GM21515 (cell line): ENCODE data around the gene LTA4H.
A peak's percentile ranks its signal among the peaks of the same experiment; 100 is the strongest.

ENCODE experiments used
- ATAC-seq: cut with Tn5 transposase; IDR thresholded peaks from one replicate; pipeline ENCODE4 v1.9.1; 2021; ENCODE audit not compliant: unreplicated experiment

Gene LTA4H

DNA sequence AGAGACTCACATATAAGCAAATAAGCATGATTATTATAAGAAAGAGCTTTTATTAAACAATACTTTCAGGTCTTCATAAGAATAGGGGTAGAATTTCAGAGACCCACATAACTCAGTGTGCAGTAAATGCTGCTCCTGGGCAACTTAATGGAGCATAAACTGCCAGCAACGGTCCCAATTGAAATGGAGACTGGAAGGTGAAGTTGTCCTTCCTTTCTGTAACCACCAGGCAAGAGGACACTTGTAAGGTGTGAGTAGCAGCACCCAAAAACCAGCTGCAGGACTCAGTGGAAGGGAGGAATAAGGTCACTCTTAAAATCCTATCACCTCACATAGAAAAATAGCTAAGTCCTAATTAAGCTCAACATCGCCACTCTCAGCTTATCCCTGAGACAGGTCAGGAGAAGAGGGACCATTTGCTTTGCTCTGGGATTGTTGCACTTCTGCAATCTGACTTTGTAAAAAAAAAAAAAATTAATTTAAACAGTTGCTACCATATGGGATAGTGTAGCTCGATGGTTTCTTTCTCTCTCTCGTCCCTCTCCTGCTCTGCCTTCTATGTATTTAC is 22.7 kb upstream of the LTA4H start:
- ATAC-seq = no peak

DNA sequence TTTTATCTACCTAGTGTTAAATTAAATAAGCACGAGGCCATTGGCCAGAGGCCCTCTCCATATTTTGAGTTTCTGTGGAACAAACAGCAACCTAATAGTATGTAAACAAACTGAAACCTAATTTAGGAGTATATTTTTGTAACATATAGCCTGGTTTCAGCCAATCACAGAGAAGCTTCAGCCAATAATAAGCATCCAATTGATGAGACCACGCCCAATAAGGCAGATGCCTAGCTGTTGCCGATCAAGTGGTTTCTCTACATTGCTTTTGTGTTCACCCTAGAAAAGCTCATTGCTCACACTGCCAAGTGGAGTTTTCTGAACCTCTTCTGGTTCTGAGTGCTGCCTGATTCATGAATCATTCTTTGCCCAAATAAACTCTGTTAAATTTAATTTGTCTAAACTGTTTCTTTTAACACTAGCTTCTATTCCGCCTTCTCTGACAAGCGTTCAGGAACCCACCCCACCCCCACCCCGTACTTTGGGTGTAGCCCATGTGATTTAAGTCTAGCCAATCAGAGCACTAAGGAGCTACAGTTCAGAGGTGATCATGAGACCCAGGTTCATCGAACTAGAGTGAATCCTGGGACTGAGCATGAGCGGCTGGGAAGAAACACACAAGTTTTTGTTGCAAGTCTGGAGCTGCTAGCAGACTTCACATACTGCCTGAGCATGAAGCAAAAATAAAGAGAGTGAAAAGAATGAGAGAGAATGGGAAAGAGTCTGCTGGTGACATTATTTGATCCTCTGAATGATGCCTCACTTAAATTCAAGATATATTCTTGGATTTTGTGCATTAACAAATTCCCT is 21.5 kb upstream of the LTA4H start:
- no peak for ATAC-seq

DNA sequence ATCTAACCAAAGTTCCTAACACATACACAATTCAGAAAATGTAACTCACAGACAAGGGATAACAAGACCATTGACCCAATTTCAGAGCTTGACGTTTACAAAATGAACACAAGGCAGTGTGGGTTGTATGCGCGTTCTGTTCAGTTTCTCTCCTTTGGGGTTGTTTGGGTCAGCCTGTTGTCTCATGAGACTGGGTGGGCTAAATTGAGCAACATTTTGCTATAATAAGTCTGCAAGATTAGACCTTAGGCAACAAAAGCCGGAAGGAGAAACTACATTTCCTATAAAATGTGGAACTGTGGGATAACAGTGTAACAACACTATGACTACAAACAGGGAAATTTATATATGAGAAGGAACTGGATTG is 18.8 kb upstream of the LTA4H start:
- no peak for ATAC-seq

DNA sequence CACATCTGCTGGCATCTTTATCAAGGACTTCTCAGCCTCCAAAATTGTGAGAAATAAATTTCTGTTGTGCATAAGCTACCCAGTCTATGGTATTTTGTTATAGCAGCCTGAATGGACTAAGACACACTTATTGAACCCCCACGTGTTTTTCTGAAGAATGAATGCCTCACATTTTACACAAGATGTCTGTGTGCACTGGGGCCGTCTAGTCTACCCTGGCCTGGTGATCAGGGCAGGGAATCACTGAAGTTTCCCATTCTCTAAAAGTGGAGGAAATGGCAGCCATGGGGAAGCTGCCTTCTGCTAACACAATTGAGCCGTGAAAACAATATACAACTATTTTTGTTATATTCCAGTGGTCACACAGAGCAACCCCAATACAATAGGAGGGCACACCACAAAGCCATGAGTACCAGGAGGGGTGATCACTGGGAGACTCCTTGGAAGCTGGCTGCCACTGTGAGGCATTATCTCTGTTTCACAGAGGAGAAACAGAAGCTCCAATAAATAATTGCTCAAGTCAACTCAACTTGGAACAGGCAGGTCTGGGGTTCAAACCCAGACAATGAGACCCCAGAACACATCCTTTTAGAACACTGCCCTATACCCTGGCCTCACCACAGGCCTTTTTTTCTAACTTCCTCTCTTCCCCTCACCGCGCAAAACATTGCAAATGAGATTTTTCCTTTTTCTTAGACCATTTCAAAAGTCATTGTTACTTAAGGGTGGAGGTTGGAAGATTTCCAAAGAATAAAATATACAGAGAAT is 18.3 kb upstream of the LTA4H start:
- ATAC-seq = no peak

DNA sequence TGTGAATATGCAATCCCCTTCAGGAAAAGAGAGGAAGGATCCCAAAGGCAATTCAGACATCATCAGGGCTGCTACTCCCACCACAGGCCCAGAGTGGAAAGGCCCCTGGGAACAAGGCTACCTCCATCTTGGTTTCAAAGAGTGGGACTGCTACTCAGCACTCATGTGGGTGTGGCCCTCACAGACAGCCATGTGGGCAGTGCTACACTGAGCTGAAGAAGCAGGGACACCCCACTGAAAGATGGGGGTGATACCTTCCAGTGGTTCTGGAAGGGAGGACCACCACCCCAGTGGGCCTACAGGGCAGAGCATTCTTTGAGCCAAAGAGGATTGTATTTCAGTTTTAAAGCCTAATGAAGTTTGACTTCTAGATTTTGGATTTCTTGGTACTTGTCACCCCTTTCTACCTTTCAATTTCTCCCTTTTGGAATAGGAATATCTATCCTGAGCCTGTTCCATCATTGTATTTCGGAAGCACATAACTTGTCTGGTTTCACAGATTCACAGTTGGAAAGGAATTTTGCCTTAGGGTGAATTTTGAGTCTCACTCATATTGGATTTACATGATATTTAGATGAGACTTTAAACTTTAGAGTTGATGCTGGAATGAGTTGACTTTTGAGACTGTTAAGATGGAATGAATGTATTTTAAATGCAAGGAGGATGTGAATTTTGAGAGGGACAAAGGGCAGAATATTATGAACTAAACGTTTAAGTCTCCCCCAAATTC is 16.5 kb upstream of the LTA4H start:
- no peak for ATAC-seq

DNA sequence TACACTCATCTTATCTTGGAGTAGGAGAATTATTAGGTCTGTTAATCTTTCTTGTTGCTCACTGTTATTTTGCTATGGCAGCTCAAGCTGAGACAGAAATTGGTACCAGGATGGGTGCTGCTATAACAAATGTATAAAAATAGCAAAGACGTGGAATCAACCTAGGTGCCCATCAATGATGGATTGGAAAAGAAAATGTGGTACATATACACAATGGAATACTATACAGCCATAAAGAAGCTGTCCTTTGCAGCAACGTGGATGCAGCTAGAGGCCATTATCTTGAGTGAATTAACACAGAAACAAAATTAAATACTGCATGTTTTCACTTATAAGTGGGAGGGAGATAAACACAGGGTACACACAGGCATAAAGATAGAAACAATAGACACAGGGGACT is 14.8 kb upstream of the LTA4H start:
- ATAC-seq = no peak

DNA sequence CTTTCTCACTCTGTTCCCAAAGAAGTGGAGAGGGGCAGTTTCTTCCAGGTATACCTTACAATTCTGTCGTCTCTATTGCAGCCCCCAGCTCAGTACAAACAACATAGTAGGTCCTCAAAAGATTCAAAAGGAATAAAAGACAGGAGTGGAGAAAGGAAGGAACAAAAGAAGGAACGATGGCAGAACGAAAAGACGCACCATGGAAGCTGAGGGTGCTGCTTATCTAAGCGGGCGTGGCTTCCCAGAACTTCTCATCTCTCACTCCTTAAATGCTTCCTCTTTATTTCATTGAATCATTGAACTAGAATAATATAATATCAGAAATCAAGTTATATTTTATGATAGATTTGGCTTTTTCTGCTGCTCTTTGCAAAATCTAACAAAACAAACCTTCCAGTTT is 13.7 kb upstream of the LTA4H start:
- no peak for ATAC-seq

DNA sequence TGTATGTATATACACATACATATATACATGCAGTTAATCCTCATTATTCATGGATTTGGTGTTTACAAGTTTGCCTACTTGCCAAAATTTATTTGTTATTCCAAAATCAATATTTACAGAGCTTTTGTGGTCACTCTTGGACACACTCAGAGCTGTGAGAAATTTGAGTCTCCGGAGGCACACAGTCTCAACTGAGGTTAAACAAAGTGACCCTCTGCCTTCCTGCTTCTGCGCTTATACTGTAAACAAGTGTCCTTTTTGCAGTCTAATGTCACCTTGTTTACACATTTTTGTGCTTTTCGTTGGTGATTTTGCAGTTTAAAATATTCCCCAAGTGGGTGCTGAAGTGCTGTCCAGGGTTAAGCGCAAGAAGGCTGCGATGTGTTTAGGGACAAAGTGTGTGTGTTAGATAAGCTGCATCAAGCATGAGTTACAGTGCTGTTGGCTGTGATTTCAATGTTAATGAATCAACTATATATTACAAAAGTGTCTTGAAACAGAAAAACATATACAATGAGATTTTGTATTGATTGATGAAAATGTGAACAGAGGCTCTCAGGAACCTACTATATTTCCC is 13.1 kb upstream of the LTA4H start:
- no peak for ATAC-seq

DNA sequence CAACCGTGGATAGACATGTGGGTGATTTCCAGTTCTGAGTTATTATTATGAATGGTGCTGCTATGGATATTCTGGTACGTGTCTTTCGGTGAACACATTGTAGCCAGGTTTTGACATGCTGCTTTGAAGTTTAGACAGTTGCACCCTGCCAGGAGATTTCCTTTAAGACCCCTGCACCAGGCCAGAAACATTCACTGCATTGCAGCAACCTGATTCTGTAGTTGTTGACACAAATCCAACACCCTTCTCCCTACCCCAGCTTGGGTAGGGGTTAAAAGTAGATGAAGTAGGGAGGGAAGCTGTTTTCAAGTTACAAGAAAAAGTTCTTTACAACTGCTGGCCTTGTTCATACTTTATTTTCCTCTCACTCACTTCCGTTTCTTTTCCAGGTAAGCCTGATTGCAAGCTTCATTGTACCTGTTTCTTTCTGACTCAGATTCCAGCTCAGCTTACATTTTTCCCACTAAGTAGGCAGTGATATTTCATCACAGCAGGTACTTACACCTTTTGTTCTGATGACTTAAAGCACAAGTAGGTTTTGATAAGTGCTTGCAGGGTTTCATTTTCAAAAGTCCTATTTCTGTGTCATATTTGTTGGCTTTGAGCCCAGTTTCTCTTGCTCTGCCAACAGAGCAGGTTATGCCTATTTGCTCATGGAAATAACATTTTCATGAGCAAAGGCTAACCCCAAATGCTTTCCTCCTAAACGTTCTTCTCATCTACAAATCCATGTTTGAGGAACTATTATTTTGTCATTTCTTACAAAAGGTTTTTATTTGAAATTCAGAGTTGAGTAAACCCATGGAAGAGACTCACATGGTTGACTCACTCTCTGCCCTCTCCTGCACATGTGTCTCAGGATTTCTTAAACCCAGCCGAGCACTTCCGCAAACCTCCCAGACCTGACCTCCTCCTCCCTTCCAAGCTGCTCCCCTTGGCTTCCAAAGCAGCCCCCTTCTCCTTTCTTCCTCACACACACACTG is 12.1 kb upstream of the LTA4H start:
- ATAC-seq = peak; percentile 75

DNA sequence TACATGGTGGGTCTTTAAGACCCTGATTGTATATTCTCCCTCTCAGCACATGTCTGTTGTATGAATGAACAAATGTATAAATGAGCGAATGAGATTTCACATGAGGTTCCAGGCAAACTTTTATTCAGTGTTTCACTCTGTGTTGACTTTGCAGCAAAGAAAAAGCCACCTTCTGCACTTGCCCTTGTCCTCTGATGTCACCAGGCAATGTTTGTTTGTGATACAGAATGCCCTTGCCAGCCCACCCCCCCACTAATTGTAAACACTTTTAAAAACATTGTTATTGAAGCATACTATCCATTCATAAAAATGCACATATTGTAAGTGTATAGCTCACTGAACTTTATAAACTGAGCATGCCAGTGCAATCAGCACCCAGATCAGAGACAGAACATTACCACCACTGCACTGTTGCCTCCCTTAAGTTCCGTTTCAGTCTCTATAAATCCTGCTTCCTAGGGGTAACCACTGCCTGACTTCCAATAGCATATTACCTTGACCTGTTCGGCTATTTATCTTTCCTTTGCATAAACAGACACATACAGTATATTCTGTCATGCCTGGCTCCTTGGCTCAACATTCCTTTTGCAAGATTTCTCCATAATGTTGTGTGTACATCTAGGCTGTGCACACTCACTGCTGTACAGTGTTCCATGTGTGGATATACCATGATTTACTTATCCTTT is 11.3 kb upstream of the LTA4H start:
- ATAC-seq = no peak

DNA sequence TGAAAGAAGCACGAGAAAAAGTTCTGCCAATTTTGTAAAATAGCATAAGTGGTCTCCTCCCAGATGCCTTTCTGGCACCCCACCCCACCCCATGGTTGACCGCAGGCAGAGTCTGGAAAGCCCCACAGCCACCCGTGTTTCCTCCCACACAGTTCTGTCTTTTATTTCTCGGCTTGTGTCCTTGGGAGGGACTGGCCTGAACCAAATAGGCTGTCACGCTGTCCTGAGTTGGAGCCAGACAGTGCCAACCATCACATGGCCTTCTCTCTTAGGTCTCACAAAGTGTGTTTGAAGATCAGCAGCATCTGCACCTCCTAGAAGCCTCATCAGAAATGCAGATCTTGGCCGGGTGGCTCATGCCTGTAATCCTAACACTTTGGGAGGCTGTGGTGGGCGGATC is 10.2 kb upstream of the LTA4H start:
- no peak for ATAC-seq

DNA sequence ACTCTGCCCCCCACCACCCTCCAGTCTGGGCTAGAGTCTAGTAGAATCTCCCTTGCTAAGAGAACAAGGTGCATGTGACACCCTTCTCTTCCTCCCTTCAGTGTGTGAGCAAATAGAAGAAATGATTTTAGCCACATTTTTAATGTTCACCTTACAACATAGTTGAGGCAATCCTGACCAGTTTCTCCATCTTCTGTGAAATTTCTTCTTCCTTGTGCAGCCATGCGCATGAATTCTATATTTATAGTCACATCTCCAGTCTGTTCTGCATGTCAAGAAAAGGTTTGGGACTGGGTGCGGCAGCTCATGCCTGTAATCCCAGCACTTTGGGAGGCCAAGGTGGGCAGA is 9.5 kb upstream of the LTA4H start:
- no peak for ATAC-seq

DNA sequence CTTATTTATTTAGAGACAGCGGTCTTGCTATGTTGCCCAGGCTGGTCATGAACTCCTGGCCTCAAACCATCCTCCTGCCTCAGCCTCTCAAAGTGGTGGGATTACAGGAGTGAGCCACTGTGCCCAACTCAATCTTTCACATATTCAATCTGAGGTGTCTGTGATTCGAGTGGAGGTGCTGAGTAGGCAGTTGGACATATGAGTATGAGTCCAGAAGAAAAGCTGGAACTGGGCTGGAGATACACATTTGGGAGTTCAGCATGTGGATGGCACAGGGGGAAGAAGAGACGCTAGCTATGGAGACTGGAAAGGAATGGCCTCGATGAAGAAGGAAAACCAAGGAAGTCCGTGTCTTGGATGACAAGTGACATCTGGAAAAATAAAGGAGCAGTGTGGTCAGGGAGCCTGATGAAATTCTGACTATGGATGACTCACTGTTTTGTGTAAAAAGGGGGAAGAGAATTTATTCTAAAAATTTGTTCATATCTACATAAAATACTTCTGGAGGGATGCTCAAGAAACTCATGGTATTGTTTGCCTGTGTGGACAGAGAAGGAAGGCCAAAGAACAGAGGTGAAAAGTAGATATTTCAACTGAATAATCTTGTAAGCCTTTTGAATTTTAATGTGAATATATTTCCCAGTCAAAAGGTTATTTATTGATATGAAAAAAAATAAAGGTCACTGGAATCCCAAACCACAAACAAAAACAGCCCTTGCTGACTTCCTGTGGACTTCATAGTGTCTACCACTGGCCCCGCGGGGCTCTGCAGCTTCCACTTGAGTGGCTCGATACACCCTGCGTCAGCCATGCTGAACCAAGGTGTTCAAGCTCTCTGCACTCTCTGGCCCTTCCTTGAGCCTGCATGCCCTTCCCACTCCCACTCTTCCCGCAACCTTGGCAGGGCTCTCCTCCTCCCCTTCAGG is 8.9 kb upstream of the LTA4H start:
- no peak for ATAC-seq

DNA sequence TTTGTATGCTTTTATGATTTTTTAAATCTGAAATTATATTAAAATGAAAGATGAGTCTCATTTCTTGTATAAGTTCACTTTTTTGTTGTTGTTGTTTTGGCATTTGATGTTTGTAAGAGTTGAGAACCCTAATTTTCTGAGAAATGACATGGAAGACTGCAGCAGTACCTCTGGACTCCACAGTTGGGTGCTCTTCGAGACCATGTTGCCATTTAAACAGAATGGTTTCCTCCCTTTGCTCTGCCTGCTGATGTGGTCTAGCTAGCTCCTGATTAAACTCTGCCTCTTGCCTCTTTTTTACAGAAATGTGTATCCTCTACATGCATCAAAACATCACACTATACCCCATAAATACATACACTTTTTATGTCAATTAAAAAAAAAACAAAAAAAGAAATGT is 5.8 kb upstream of the LTA4H start:
- no peak for ATAC-seq

DNA sequence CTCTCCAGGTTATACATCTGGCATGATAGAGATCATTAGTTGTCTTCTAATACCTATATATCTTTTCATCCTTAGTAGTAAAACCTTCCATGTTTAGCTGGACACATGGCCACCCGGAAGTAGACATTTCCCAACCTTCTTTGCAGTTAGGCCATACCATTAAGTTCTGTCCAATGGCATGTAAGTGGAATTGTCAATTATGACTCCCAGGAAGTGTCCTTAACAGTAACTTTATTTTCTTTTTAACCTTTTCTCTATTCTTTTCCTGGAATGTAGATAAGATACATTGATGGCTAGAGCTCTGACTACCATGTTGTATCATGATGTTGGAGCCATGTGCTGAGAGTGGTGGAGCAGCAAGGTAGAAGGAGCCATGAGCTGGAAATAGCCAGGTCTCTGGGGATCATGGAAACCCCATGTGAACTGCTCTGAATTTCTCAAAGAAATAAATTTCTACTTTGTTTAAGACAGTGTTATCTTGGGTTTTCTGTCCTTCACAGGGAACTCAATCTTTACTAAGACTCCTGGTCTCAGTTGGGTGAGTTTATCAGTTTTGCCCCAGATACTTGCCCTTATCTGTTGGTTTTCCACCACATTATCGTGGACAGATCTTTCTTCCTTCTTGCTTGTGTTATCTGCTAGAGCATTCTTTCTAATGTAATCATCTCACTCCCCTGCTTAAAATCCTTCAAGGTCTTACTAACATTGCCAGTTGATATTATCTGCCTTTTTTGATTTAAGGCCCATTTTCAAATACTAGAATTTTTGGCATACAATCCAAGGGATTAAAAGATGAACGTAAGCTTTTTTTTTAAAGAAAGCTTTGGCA is 5.1 kb upstream of the LTA4H start:
- ATAC-seq = no peak

DNA sequence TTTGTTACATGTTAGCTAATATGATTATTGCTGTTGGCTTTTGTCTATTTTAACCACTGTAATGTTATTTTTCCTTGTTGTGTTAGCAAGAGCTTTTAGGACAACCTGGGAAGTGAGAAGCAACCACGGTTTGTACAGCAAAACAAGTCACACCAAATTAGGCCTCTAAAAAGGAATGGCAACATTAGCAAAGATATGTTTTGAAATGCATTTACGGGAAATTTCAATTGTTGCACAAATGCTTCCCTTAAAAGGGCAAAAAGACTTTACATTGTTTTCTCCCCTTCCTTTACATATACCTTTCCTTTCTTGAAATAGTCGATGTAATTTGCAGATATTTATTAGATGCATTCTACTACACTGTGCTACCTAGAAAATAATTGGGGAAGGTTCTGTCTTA is 4.1 kb upstream of the LTA4H start:
- ATAC-seq = no peak

DNA sequence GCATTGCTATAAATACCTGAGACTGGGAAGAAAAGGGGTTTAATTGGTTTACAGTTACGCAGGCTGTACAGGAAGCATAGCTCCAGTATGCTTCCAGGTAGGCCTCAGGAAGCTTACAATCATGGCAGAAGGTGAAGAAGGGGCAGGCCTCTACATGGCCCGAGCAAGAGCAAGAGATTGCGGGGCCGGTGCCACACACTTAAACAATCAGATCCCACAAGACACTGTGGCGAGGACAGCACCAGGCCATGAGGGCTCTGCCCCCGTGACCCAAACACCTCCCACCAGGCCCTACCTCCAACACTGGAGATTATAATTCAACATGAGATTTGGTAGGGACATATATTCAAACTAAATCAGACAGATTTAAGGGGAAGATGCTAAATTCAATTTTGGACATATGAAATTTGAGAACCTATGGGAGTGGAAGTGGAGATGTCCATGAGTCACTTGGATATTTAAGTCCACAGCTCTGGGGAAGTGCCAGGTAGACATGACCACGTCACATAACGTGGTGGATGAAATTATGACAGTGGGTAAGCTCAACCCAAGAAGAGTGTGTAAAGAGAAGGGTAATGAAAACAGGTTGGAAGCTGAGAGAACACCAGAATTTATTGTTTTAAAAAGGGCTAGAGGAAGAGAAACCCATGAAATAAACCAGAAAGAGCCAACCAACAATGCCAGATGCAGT is 1.5 kb upstream of the LTA4H start:
- no peak for ATAC-seq
